Gastroesophageal sphincter (tissue), 4 donors: ENCODE data around the gene ARMC2. TPM values are rescaled to one million over a fixed set of nuclear protein-coding genes. Genes with fewer than 3 reads are reported as not detected.

Experiments used
- ATAC-seq: fragments of 150-250 bp; one replicate; pipeline ENCODE4 v1.9.1; 2016; ENCODE audit warnings: mild to moderate bottlenecking, moderate library complexity
- H3K27ac ChIP-seq, 4 donors: fragments of 200-600 bp; sonication (generic) in 3 of 4; 1 replicate in 3 of 4; 2 replicates in 1 of 4; pipeline ENCODE4 v1.5.1; 2016 to 2019
- H3K27me3 ChIP-seq: fragments of 200-600 bp; sonication (generic); one replicate; pipeline ENCODE4 v1.5.1; 2019
- H3K36me3 ChIP-seq, 2 donors: fragments of 200-600 bp; sonication (generic); one replicate each; pipeline ENCODE4 v1.5.1; 2019; ENCODE audit warnings: control low read depth in 1 of 2
- H3K4me1 ChIP-seq, 3 donors: fragments of 200-600 bp; sonication (generic); 1 replicate in 2 of 3; 2 replicates in 1 of 3; pipeline ENCODE4 v1.5.1; 2016 to 2019; ENCODE audit warnings: control low read depth in 2 of 3
- H3K4me3 ChIP-seq, 2 donors: fragments of 200-600 bp; sonication (generic); one replicate each; pipeline ENCODE4 v1.5.1; 2019; ENCODE audit warnings: mild to moderate bottlenecking in 1 of 2, moderate library complexity in 1 of 2
- H3K9me3 ChIP-seq, 3 donors: fragments of 200-600 bp; sonication (generic); one replicate each; pipeline ENCODE4 v1.5.1; 2017 to 2019; ENCODE audit warnings: control low read depth in 2 of 3
- EP300 ChIP-seq: sonication (generic); formaldehyde crosslinking; IDR thresholded peaks from one replicate; pipeline ENCODE4 v1.6.1; 2017; ENCODE audit warnings: antibody characterized with exemption, mild to moderate bottlenecking
- POLR2A ChIP-seq, 2 donors: fragments of 450-650 bp; IDR thresholded peaks; one replicate each; pipeline ENCODE4 v1.6.1; 2017; ENCODE audit warnings: antibody characterized with exemption in 2 of 2, mild to moderate bottlenecking in 2 of 2, moderate library complexity in 1 of 2
- POLR2AphosphoS5 ChIP-seq: sonication (generic); formaldehyde crosslinking; IDR thresholded peaks from one replicate; pipeline ENCODE4 v1.6.1; 2017; ENCODE audit warnings: antibody characterized with exemption
- WGBS, 2 donors: methylation state at CpG; one replicate each; pipeline ENCODE4 v1.1.5; 2018; ENCODE audit warnings: low coverage in 1 of 2; 5-methylcytosine and 5-hydroxymethylcytosine counted together
- total RNA-seq, 4 donors: library from RNA; depleted of rRNA; stranded (reverse); fragments of >200 nt; gene quantifications; one replicate each; pipeline ENCODE4 v1.1.0, GENCODE V29; 2016
- TF ChIP-seq, protein P1 (sequence below), 4 experiments: fragments of 200-600 bp in 2 of 4; fragments of 450-650 bp in 2 of 4; sonication (generic) in 1 of 4; IDR thresholded peaks; one replicate each; pipeline ENCODE4 v1.5.1; 2017 to 2019; ENCODE audit warnings: antibody characterized with exemption in 4 of 4, mild to moderate bottlenecking in 2 of 4, moderate library complexity in 2 of 4

Gene ARMC2
- total RNA-seq, 4 donors from 2014 or later: 2.8 to 3.9 (median 3.5) TPM

DNA sequence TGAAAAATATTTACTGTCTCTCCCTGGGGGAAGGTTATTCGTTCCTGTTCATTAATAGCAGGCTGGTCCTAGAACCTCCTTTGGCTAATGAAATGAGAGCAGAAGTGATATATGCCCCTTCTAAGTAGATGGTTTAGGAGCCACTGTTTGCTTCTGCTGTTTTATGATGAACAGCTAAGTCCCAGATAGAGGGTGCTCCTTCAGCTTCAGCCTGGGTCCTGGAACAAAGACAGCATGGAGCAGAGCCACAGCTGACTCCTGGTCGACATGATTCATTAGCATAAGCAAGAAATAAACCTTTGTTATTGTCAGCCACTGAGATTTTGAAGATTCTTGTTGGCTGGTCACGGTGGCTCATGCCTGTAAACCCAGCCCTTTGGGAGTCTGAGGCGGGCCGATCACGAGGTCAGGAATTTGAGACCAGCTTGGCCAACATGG is 47.8 kb upstream of the ARMC2 start:
- WGBS, 2 donors: 57 to 67% methylated on average over 1 to 6 of the region's 6 CpGs
- Histone ChIP-seq H3K4me1 (peaks cover 0 to 15% (median 0%) of the 10 kb centered on the region in 3 donors), H3K36me3 (no peaks in the 10 kb centered on the region), H3K27me3 (no peaks in the 10 kb centered on the region), H3K27ac (no peak overlapping the region), H3K4me3 (no peak overlapping the region), H3K9me3 (no peaks in the 10 kb centered on the region)
- ATAC-seq: no peak
- no peak for TF ChIP-seq EP300
- TF ChIP-seq POLR2A (IDR thresholded peaks at IDR 0.05): no peak
- TF ChIP-seq, protein P1, sequence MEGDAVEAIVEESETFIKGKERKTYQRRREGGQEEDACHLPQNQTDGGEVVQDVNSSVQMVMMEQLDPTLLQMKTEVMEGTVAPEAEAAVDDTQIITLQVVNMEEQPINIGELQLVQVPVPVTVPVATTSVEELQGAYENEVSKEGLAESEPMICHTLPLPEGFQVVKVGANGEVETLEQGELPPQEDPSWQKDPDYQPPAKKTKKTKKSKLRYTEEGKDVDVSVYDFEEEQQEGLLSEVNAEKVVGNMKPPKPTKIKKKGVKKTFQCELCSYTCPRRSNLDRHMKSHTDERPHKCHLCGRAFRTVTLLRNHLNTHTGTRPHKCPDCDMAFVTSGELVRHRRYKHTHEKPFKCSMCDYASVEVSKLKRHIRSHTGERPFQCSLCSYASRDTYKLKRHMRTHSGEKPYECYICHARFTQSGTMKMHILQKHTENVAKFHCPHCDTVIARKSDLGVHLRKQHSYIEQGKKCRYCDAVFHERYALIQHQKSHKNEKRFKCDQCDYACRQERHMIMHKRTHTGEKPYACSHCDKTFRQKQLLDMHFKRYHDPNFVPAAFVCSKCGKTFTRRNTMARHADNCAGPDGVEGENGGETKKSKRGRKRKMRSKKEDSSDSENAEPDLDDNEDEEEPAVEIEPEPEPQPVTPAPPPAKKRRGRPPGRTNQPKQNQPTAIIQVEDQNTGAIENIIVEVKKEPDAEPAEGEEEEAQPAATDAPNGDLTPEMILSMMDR (IDR thresholded peaks at IDR 0.05): no peak
- no peak for TF ChIP-seq POLR2AphosphoS5

DNA sequence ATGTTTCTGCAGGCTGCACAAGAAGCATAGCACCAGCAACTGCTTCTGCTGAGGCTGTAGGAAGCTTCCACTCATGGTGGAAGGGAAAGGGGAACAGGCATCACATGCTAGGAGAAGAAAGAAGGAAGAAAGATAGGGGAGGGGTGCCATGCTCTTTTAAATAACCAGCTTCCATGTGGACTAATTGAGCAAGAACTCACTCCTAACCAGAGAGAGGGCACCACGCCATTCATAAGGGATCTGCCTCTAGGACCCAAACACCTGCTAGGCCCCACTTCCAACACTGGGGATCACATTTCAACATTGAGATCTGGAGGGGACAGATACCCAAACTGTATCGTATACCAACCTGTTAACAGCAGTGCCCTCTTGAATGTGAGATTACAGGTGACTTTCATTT is 46.9 kb upstream of the ARMC2 start:
- H3K4me1 ChIP-seq: peaks cover 0 to 24% (median 0%) of the 10 kb centered on the region in 3 donors
- TF ChIP-seq POLR2A (IDR thresholded peaks at IDR 0.05) (no peak), EP300 (no peak), POLR2AphosphoS5 (no peak)
- TF ChIP-seq, protein P1 (IDR thresholded peaks at IDR 0.05): no peak
- no peaks in the 10 kb centered on the region for H3K27me3 ChIP-seq
- H3K9me3 ChIP-seq: no peaks in the 10 kb centered on the region
- no peak overlapping the region for H3K4me3 ChIP-seq
- WGBS, 2 donors: 72 to 91% methylated on average over 2 of the region's 2 CpGs
- ATAC-seq: no peak
- H3K36me3 ChIP-seq: no peaks in the 10 kb centered on the region
- H3K27ac ChIP-seq: no peak overlapping the region

DNA sequence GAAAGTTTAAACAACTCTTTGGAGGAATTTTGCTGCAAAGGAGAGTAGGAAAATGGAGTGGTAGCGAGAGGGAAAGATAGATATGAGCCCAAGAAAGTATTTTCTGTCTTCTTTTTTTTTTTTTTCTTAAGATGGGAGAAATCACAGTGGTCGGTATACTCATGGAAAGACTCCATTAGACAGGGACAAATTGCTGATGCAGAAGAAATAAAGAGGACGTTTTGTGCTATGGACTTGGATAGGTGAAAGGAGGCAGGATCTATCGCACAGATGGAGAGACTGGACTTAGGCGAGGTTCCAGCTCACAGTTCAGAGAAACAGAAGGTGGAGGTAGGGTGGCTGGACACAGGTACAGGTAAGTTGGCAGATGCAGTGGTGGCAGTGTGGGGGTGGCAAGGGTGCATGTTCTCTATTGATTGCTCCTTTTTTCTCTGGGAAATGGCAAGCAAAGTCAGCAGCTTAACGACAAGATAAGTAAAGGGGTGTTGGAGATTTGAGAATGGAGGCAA is 44.2 kb upstream of the ARMC2 start:
- no peak for ATAC-seq
- H3K36me3 ChIP-seq: no peaks in the 10 kb centered on the region
- H3K27me3 ChIP-seq: no peaks in the 10 kb centered on the region
- peaks cover 0 to 30% (median 0%) of the 10 kb centered on the region in 3 donors for H3K4me1 ChIP-seq
- H3K4me3 ChIP-seq: no peak overlapping the region
- no peaks in the 10 kb centered on the region for H3K9me3 ChIP-seq
- H3K27ac ChIP-seq: no peak overlapping the region
- no peak for TF ChIP-seq POLR2AphosphoS5
- no peak for TF ChIP-seq POLR2A (IDR thresholded peaks at IDR 0.05)
- TF ChIP-seq, protein P1 (IDR thresholded peaks at IDR 0.05): no peak
- TF ChIP-seq EP300: no peak
- 87 to 96% methylated on average over 3 to 6 of the region's 6 CpGs for WGBS, 2 donors

DNA sequence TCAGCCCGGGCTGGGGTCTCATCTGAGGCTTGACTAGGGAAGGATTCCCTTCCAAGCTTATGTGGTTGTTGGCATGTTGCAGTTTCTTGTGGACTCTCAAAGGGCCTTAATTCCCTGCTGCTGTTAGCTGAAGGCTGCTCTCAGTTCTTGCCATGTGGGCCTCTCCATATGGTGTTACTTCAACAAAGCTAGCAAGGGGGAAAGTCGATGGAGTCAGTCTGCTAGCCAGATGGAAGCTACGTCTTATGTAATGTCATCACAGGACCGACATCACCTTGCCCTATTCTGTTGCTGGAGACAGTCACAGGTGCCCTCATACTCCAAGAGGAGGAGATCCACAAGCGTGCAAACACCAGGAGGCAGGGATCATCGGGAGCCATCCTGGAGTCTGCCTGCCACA is 43.3 kb upstream of the ARMC2 start:
- peaks cover 0 to 27% (median 0%) of the 10 kb centered on the region in 3 donors for H3K4me1 ChIP-seq
- no peak overlapping the region for H3K4me3 ChIP-seq
- no peak overlapping the region for H3K27ac ChIP-seq
- 80 to 92% methylated on average over 2 to 6 of the region's 6 CpGs for WGBS, 2 donors
- no peaks in the 10 kb centered on the region for H3K36me3 ChIP-seq
- ATAC-seq: no peak
- no peaks in the 10 kb centered on the region for H3K9me3 ChIP-seq
- TF ChIP-seq POLR2AphosphoS5 (no peak), POLR2A (IDR thresholded peaks at IDR 0.05) (no peak), EP300 (no peak)
- TF ChIP-seq, protein P1 (IDR thresholded peaks at IDR 0.05): no peak
- no peaks in the 10 kb centered on the region for H3K27me3 ChIP-seq

DNA sequence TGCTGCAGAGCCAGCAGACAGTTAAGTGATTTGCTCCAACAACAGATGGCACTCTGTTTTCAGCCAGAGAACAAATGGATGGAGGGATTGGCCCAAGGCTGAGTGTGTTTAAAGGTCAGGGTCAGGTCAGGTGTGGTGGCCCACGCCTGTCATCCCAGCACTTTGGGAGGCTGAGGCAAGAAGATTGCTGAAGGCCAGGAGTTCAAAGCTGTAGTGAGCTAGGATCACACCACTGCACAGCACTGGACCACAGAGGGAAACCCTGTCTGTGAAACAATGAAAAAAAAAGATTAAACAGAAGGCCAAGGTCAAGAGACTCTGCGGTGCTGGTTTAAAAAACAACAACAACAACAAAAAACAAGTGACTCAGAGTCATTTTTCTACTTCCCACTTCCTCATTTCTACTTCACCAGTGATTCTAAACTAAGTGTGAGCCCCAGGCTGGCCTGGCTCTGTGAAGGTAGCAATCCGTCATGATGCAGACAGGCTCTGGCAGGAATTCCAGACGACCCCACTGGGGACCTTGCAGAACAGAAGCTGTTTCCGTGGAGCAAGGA is 42.5 kb upstream of the ARMC2 start:
- Histone ChIP-seq H3K9me3 (no peaks in the 10 kb centered on the region), H3K36me3 (no peaks in the 10 kb centered on the region), H3K4me1 (peaks cover 0 to 27% (median 0%) of the 10 kb centered on the region in 3 donors), H3K4me3 (no peak overlapping the region), H3K27me3 (no peaks in the 10 kb centered on the region), H3K27ac (no peak overlapping the region)
- no peak for ATAC-seq
- TF ChIP-seq, protein P1 (IDR thresholded peaks at IDR 0.05): no peak
- TF ChIP-seq POLR2A (IDR thresholded peaks at IDR 0.05) (no peak), EP300 (no peak), POLR2AphosphoS5 (no peak)
- 42 to 49% methylated on average over 4 of the region's 5 CpGs for WGBS, 2 donors
